C4-2B (cell line): ENCODE results near the gene ZNF213.
A peak's percentile ranks its signal among the peaks of the same experiment; 100 is the strongest.
"Not testable (repeated sequence)": the region's sequence is repeated elsewhere in the genome, so short reads cannot be mapped to it uniquely, and the experiment has no call there.

Experiments used
- H3K27ac ChIP-seq: fragments of 450-650 bp; 2 replicates; pipeline ENCODE4 v1.5.1; 2017
- CTCF ChIP-seq: fragments of 450-650 bp; conservative IDR thresholded peaks from 2 replicates; pipeline ENCODE4 v1.5.1; 2017; ENCODE audit warnings: mild to moderate bottlenecking
- ZFX ChIP-seq: fragments of 450-650 bp; IDR thresholded peaks from 2 replicates; pipeline ENCODE4 v1.6.1; 2017

The ZNF213 gene

GRCh38 chr16:3171855-3172593, 37.2 kb downstream of the ZNF213 start:
- TF ChIP-seq ZFX (no peak), CTCF (no peak)
- no peak overlapping the region for H3K27ac ChIP-seq

GRCh38 chr16:3173892-3174617, 39.2 kb downstream of the ZNF213 start:
- no peak for TF ChIP-seq ZFX
- peak; percentile 58 for TF ChIP-seq CTCF
- no peak overlapping the region for H3K27ac ChIP-seq

- TF ChIP-seq CTCF = peak; percentile 29
- no peak for TF ChIP-seq ZFX
- H3K27ac ChIP-seq = no peak overlapping the region
Observed at GRCh38 chr16:3174618-3175148, 39.9 kb downstream of the ZNF213 start.

- TF ChIP-seq ZFX = no peak
- no peak for TF ChIP-seq CTCF
- no peak overlapping the region for H3K27ac ChIP-seq
Observed at GRCh38 chr16:3175157-3176093, 40.6 kb downstream of the ZNF213 start.

- TF ChIP-seq ZFX (no peak), CTCF (no peak)
- H3K27ac ChIP-seq = no peak overlapping the region
Observed at GRCh38 chr16:3179651-3180050, 44.8 kb downstream of the ZNF213 start.

GRCh38 chr16:3180445-3180878, 45.6 kb downstream of the ZNF213 start:
- no peak overlapping the region for H3K27ac ChIP-seq
- TF ChIP-seq ZFX = no peak
- TF ChIP-seq CTCF = no peak

GRCh38 chr16:3182293-3182607, 47.4 kb downstream of the ZNF213 start:
- H3K27ac ChIP-seq = not testable (repeated sequence)
